Psoas muscle (tissue), 8 donors: ENCODE results near the gene PHC3. TPM values are rescaled to one million over a fixed set of nuclear protein-coding genes. Genes with fewer than 3 reads are reported as not detected.

ENCODE experiments used
- ATAC-seq, 4 donors: fragments of 200-7000 bp; cut with Tn5 transposase; one replicate each; pipeline ENCODE4 v1.9.1; 2020; ENCODE audit warnings: moderate library complexity in 3 of 4, mild to moderate bottlenecking in 2 of 4
- DNase-seq, 2 donors: peaks; one replicate each; pipeline ENCODE4 v3.0.0-alpha.2; 2020
- H3K27ac ChIP-seq: fragments of 200-600 bp; one replicate; pipeline ENCODE4 v1.8.0; 2022
- H3K27me3 ChIP-seq, 3 donors: fragments of 200-600 bp in 1 of 3; one replicate each; pipeline versions ENCODE4 v1.6.1 to v1.8.0; 2013 to 2022; ENCODE audit warnings: low read length in 2 of 3, mild to moderate bottlenecking in 2 of 3, moderate library complexity in 1 of 3; ENCODE audit not compliant: insufficient read depth in 3 of 3
- H3K36me3 ChIP-seq, 2 donors: fragments of 200-600 bp in 1 of 2; one replicate each; pipeline versions ENCODE4 v1.6.1 to v1.8.0; 2013 to 2022; ENCODE audit warnings: low read depth in 1 of 2, mild to moderate bottlenecking in 1 of 2, moderate library complexity in 1 of 2; ENCODE audit not compliant: insufficient read depth in 1 of 2
- H3K4me1 ChIP-seq: fragments of 200-600 bp; one replicate; pipeline ENCODE4 v1.8.0; 2022
- H3K4me3 ChIP-seq: fragments of 200-600 bp; one replicate; pipeline ENCODE4 v1.8.0; 2022; ENCODE audit warnings: mild to moderate bottlenecking
- H3K9me3 ChIP-seq: fragments of 200-600 bp; one replicate; pipeline ENCODE4 v1.8.0; 2022
- CTCF ChIP-seq: fragments of 200-600 bp; IDR thresholded peaks from one replicate; pipeline ENCODE4 v1.8.0; 2022; ENCODE audit warnings: antibody characterized with exemption
- WGBS, 3 donors: extraction: QIAGEN DNeasy Blood & Tissue Kit; methylation state at CpG; one replicate each; pipeline versions ENCODE4 v1.1.6 to v1.1.7; 2013; 5-methylcytosine and 5-hydroxymethylcytosine counted together
- intact Hi-C, 2 donors: fragments of 100-400 bp; cut with DNase I; formaldehyde crosslinking; loops; one replicate each; pipeline versions ENCODE4 v1.11.0 to v1.14.2; 2022
- polyA plus RNA-seq, 3 donors: library from polyadenylated mRNA; stranded (reverse); fragments of 200-250 nt; gene quantifications; one replicate each; pipeline ENCODE4 v1.2.3, GENCODE V29; 2013
- total RNA-seq, 4 donors: library from RNA; stranded (reverse); fragmentation: NEBNext Ultra II Directional in 2 of 4; extraction: Animal tissue kit (Norgen Biotek cat#: 25700) in 2 of 4; gene quantifications; one replicate each; pipeline versions ENCODE4 v1.2.1 to v1.2.4, GENCODE V29; 2021 to 2023
- donor health status: healthy with polysubstance abuse.
- donor health status: DM: no; HTN: no; CAD: no; lungs with moderate emphysema.
- donor health status: Bipolar disorder and iron deficiency.
- donor health status: healthy.
- donor health status: DM: yes; HTN: yes; CAD: no.
- donor health status: DM: no; HTN: no; CAD: no.
- donor health status: DM: no; HTN: no; CAD: no.
- donor health status: DM: yes; HTN: yes; CAD: no.

The PHC3 gene
- total and polyA plus RNA-seq, 7 donors, result 4.0 to 41.7 (median 35.2) TPM

DNA sequence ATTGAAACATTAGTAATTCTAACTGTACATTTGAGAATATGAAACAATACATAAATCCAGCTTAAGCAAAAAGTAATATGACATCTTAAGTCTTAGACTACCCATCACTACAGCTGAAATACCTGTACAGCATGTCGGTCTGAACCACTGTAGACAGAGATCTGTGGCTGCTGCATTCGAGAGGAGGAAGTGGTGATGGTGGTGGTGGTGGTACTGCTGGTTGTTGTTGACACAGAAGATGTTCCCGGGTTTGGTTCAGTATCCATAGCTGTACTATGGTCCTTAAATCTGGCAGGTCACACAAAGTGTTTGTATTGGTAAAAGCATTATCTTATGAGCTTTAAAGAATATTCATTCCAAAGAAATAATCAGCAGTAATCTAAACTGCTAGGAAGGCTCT is 2.9 kb downstream of the PHC3 start:
- no peak for DNase-seq
- ATAC-seq, result no peak
- no peak for TF ChIP-seq CTCF
- peaks cover 14% of the 10 kb centered on the region for H3K4me1 ChIP-seq
- H3K9me3 ChIP-seq, result no peaks in the 10 kb centered on the region
- H3K27ac ChIP-seq, result no peak overlapping the region
- peak overlapping the region; percentile 92 for H3K4me3 ChIP-seq
- H3K36me3 ChIP-seq, result peaks cover 2 to 49% of the 10 kb centered on the region in 2 donors
- intact Hi-C loops, result loop anchor here in 1 of 2 donors (10.0 kb wide), 2 partner anchors 74 to 194 kb away; no protein-coding TSS in a partner anchor
- WGBS, 3 donors, result 88 to 94% (median 91%) methylated on average over 3 of the region's 3 CpGs
- no peaks in the 10 kb centered on the region for H3K27me3 ChIP-seq

DNA sequence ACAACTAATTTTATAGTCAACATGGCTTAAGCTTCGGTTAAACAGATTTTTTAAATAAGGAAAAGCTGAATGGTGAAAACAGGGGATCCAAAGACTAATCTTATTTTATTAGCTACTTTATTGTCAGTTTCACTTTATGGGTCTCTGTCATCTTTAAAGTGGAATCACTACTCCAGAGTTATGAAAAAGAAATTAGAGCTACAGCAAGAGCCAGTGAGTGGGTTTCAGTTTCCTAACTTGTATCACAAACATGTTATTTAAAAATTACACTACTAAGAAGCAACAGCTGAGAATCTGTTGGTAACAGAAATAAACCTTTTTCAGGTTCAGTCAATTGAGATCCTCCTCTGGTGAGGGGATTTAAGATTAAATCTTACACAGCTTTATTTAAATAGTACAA is 10.0 kb downstream of the PHC3 start:
- intact Hi-C loops, result loop anchor here in 1 of 2 donors (10.0 kb wide), 2 partner anchors 67 to 187 kb away; no protein-coding TSS in a partner anchor
- H3K27me3 ChIP-seq, result no peaks in the 10 kb centered on the region
- H3K27ac ChIP-seq, result no peak overlapping the region
- ATAC-seq (no peak), DNase-seq (no peak)
- no peak for TF ChIP-seq CTCF
- H3K4me1 ChIP-seq, result no peaks in the 10 kb centered on the region
- peaks cover 0 to 95% of the 10 kb centered on the region in 2 donors for H3K36me3 ChIP-seq
- 70 to 83% (median 83%) methylated on average over 1 of the region's 1 CpG for WGBS, 3 donors
- no peaks in the 10 kb centered on the region for H3K9me3 ChIP-seq
- H3K4me3 ChIP-seq, result no peak overlapping the region

GRCh38 chr3:170164717-170165116 is 16.8 kb downstream of the PHC3 start:
- intact Hi-C loops, result loop anchor here in 1 of 2 donors (5.0 kb wide), 1 partner anchor 47 kb away; no protein-coding TSS in a partner anchor
- ATAC-seq, result no peak
- no peaks in the 10 kb centered on the region for H3K9me3 ChIP-seq
- DNase-seq, result no peak
- WGBS, 3 donors, result 78 to 92% (median 78%) methylated on average over 2 of the region's 2 CpGs
- no peaks in the 10 kb centered on the region for H3K27me3 ChIP-seq
- peaks cover 3% of the 10 kb centered on the region for H3K4me1 ChIP-seq
- no peak for TF ChIP-seq CTCF
- no peak overlapping the region for H3K4me3 ChIP-seq
- peaks cover 0 to 63% of the 10 kb centered on the region in 2 donors for H3K36me3 ChIP-seq
- H3K27ac ChIP-seq, result no peak overlapping the region

- no peak for ATAC-seq
- no peaks in the 10 kb centered on the region for H3K9me3 ChIP-seq
- H3K4me3 ChIP-seq, result no peak overlapping the region
- DNase-seq, result no peak
- peaks cover 3% of the 10 kb centered on the region for H3K4me1 ChIP-seq
- H3K36me3 ChIP-seq, result peaks cover 0 to 57% of the 10 kb centered on the region in 2 donors
- TF ChIP-seq CTCF, result no peak
- 94 to 98% (median 96%) methylated on average over 4 of the region's 4 CpGs for WGBS, 3 donors
- H3K27me3 ChIP-seq, result no peaks in the 10 kb centered on the region
- intact Hi-C loops, result no loop called here
- H3K27ac ChIP-seq, result no peak overlapping the region
Observed at GRCh38 chr3:170163956-170164645, 17.4 kb downstream of the PHC3 start.

DNA sequence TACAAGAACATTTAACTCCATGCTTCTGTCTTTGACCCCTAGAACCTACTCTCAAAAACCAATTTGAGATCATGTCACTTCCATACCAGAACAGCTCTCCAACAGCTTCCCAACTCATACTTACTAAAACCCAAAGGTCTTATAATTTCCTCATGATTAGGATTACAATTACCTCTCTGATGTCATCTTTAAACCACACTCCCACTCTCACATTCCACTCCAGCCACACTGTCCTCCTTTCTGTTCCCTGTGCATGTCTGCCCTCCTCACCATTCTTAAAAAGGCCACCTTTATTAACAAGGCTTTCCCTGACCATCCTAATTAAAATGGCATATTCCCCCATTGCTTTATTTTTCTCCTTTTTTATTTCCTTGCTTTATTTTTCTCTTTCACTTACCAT is 18.9 kb downstream of the PHC3 start:
- Histone ChIP-seq H3K36me3 (peaks cover 0 to 44% of the 10 kb centered on the region in 2 donors), H3K4me1 (peaks cover 3% of the 10 kb centered on the region), H3K27me3 (no peaks in the 10 kb centered on the region), H3K9me3 (no peaks in the 10 kb centered on the region), H3K27ac (no peak overlapping the region), H3K4me3 (no peak overlapping the region)
- no peak for DNase-seq
- intact Hi-C loops, result no loop called here
- no peak for TF ChIP-seq CTCF
- no peak for ATAC-seq
